ENCODE results near the gene KIFBP. TPM values are rescaled to one million over a fixed set of nuclear protein-coding genes. Genes with fewer than 3 reads are reported as not detected.

KIFBP gene
- total RNA-seq, 1 donor from 2014 or later: 27.3 TPM

GRCh38 chr10:69051710-69052487 lies 63.3 kb downstream of the KIFBP start:
- no peak for DNase-seq (ENCODE audit: low spot score)

GRCh38 chr10:69052736-69053135 lies 64.1 kb downstream of the KIFBP start:
- DNase-seq (ENCODE audit: low spot score): no peak

GRCh38 chr10:69055241-69055640 lies 66.6 kb downstream of the KIFBP start:
- no peak for DNase-seq (ENCODE audit: low spot score)

- DNase-seq (ENCODE audit: low spot score): no peak
Observed at GRCh38 chr10:69056129-69056528, 67.5 kb downstream of the KIFBP start.

- no peak for DNase-seq (ENCODE audit: low spot score)
Observed at GRCh38 chr10:69056536-69057260, 68.1 kb downstream of the KIFBP start.

- DNase-seq (ENCODE audit: low spot score): no peak
Observed at GRCh38 chr10:69057261-69057950, 68.8 kb downstream of the KIFBP start.

- DNase-seq (ENCODE audit: low spot score): no peak
Observed at GRCh38 chr10:69057951-69058297, 69.3 kb downstream of the KIFBP start.

- DNase-seq (ENCODE audit: low spot score): no peak
Observed at GRCh38 chr10:69060127-69060798, 71.7 kb downstream of the KIFBP start.

GRCh38 chr10:69061305-69062161 lies 72.9 kb downstream of the KIFBP start:
- DNase-seq (ENCODE audit: low spot score): peak; percentile 70

- DNase-seq (ENCODE audit: low spot score): no peak
Observed at GRCh38 chr10:69062901-69063300, 74.3 kb downstream of the KIFBP start.

- no peak for DNase-seq (ENCODE audit: low spot score)
Observed at GRCh38 chr10:69064762-69065328, 76.2 kb downstream of the KIFBP start.

GRCh38 chr10:69065406-69066361 lies 77.1 kb downstream of the KIFBP start:
- no peak for DNase-seq (ENCODE audit: low spot score)

Other genes starting within 250 kb of the KIFBP start
- 1.1 TPM for gene STOX1, start 161.3 kb upstream of the KIFBP start, total RNA-seq
- 33.9 TPM for gene DDX50, start 87.5 kb upstream of the KIFBP start, total RNA-seq
- gene DDX21, start 32.6 kb upstream of the KIFBP start, total RNA-seq: 74.2 TPM
- gene SRGN, start 99.3 kb downstream of the KIFBP start, total RNA-seq: 50.0 TPM
- gene VPS26A, start 135.4 kb downstream of the KIFBP start, total RNA-seq: 54.6 TPM
- gene SUPV3L1, start 191.4 kb downstream of the KIFBP start, total RNA-seq: 33.5 TPM
- 0.10 TPM for gene HKDC1, start 231.5 kb downstream of the KIFBP start, total RNA-seq

Data from ureter (tissue), 1 donor.